BLaER1 treated with 17β-estradiol and CSF1 and Interleukin-3, amounts not matched to agents 10 nM and 100 nM (cell line): ENCODE data around the gene GJA10.

Experiments
- H3K27ac ChIP-seq, 11 experiments: shearing (Covaris generic); formaldehyde crosslinking; 2 replicates each; pipeline ENCODE4 v1.8.1; 2022
- H3K27me3 ChIP-seq, 11 experiments: shearing (Covaris generic); formaldehyde crosslinking; 2 replicates each; pipeline ENCODE4 v1.8.1; 2022
- H3K36me3 ChIP-seq, 11 experiments: shearing (Covaris generic); formaldehyde crosslinking; 2 replicates each; pipeline ENCODE4 v1.8.1; 2022
- H3K4me1 ChIP-seq, 10 experiments: shearing (Covaris generic); formaldehyde crosslinking; 2 replicates each; pipeline ENCODE4 v1.8.1; 2022
- H3K4me2 ChIP-seq, 11 experiments: shearing (Covaris generic); formaldehyde crosslinking; 2 replicates each; pipeline ENCODE4 v1.8.1; 2022
- H3K4me3 ChIP-seq, 10 experiments: shearing (Covaris generic); formaldehyde crosslinking; 2 replicates each; pipeline ENCODE4 v1.8.1; 2022
- H3K9ac ChIP-seq, 11 experiments: shearing (Covaris generic); formaldehyde crosslinking; 2 replicates each; pipeline ENCODE4 v1.8.1; 2022
- H3K9me3 ChIP-seq, 11 experiments: shearing (Covaris generic); formaldehyde crosslinking; replicated peaks in 1 of 11; 2 replicates each; pipeline ENCODE4 v1.8.1; 2022
- H4K20me1 ChIP-seq, 11 experiments: shearing (Covaris generic); formaldehyde crosslinking; 2 replicates each; pipeline ENCODE4 v1.8.1; 2022
- Cebpa-rat ChIP-seq, 11 experiments: shearing (Covaris generic); IDR thresholded peaks; 2 replicates each; pipeline ENCODE4 v1.8.1; 2022

Gene GJA10

DNA sequence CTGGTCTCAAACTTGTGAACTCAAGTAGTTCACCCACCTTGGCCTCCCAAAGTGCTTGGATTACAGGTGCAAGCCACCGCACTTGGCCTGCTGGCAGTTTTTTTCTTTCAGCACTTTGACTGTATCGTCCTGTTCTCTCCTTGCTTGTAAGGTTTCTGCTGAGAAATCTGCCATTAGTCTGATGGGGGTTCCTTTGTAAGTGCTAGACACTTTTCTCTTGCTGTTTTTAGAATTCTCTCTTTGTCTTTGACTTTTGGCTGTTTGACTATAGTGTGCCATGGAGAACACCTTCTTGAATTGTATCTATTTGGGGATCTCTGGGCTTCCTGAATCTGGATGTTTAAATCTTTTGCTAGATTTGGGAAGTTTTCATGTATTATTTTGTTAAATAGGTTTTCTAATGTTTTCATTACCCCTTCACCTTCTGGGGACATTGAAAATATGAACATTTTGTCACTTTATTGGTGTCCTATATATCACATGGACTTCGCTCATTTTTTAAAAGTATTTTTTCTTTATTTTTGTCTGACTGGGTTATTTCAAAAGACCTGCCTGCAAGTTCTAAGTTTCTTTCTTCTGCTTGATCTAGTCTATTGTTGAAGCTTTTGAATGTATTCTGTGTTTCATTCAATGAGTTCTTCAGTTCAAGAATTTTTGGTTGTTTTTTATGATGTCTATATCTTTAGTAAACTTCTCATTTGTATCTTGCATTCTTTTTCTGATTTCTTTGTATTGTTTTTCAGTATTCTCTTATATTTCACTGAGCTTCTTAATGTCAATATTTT is 22.1 kb downstream of the GJA10 start:
- Histone ChIP-seq H3K27me3 (no peaks in the 10 kb centered on the region), H3K27ac (no peak overlapping the region), H4K20me1 (no peaks in the 10 kb centered on the region), H3K4me2 (no peak overlapping the region), H3K9me3 (peaks cover 10 to 19% (median 15%) of the 10 kb centered on the region in 11 experiments; a peak in 20 of 22 replicates), H3K9ac (no peak overlapping the region), H3K4me3 (no peak overlapping the region), H3K36me3 (no peaks in the 10 kb centered on the region), H3K4me1 (peaks cover 0 to 4% (median 0%) of the 10 kb centered on the region in 10 experiments; a peak in 3 of 20 replicates)
- TF ChIP-seq Cebpa-rat (IDR thresholded peaks at IDR 0.05): no peak

DNA sequence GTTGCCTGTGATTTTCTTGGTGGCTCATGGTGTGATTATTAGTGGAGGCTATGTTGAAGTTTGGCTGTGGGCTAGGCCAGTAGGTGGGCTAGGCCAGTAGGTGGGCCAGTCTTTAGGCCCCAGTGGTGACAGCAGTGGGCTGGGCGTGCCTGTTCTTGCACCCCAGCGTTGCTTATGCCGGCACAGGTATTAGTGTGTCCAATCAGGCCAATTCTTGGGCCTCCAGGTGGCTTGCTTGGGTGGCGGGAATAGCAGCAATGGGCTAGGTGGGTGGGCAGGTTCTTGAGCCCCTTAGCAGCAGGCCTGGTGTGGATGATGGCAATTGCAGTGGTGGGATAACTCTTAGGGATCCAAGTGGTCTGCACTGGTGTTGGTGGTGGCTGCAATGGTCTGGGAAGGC is 22.9 kb downstream of the GJA10 start:
- no peak for TF ChIP-seq Cebpa-rat (IDR thresholded peaks at IDR 0.05)
- H3K36me3 ChIP-seq: no peaks in the 10 kb centered on the region
- no peaks in the 10 kb centered on the region for H4K20me1 ChIP-seq

DNA sequence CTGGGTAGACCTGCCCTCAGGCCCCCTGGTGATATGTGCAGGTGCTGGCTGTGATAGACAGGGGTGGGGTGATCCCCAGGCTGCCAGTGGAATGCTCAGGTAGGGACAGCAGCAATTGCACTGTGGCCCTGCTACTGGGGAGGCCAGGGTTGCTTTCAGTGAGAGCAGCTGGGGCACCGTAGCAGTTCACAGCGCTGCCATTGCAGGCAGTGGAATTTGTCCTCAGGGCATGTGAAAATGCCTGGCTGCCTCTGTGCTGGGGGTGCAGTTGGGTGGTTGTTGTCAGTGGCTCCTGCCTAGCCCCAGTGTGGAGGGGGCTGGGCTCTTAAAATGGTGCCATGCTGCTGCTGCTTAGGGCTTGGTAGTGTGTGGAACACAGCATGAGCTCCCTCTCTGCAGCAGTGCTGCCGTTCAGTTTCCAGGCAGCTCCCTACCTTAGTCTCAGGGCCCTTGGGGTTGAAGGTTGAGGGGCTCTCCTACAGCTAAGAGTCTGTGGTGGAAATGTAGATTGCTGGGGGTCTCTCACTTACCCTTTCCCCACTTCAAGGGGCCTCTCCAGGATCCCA is 23.6 kb downstream of the GJA10 start:
- no peak for TF ChIP-seq Cebpa-rat (IDR thresholded peaks at IDR 0.05)

More for the DNA sequence above, 22.9 kb downstream of the GJA10 start:
- Histone ChIP-seq H3K27ac (no peak overlapping the region), H3K4me1 (no peaks in the 10 kb centered on the region), H3K9me3 (peaks cover 10 to 19% (median 15%) of the 10 kb centered on the region in 11 experiments; a peak in 20 of 22 replicates), H3K9ac (no peak overlapping the region), H3K27me3 (no peaks in the 10 kb centered on the region), H3K4me3 (no peak overlapping the region), H3K4me2 (no peak overlapping the region)

DNA sequence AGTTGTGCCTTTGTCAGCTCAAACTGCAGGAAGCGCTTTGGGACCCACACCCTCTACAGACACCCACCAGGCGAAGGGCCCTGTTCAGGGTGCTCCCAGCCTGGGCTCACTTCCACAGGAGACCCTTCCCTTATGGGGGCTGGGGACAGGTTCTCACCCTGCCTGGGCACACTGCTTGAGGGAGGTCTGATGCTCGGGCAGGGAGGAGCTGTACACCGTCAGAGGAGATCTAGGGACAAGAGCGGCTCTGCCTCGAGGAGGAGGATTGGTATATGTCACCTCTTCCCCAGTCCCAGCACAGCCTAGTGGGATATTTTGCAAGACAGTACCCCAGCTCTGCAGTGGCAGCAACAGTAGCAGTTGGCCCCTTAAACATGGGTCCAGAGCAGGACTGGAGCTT is 26.9 kb downstream of the GJA10 start:
- peaks cover 4 to 14% (median 10%) of the 10 kb centered on the region in 11 experiments; a peak in 19 of 22 replicates for H3K9me3 ChIP-seq
- TF ChIP-seq Cebpa-rat (IDR thresholded peaks at IDR 0.05): no peak
- no peak overlapping the region for H3K4me2 ChIP-seq
- no peak overlapping the region for H3K27ac ChIP-seq
- no peaks in the 10 kb centered on the region for H4K20me1 ChIP-seq
- no peaks in the 10 kb centered on the region for H3K36me3 ChIP-seq
- H3K4me1 ChIP-seq: peaks cover 0 to 15% (median 0%) of the 10 kb centered on the region in 10 experiments; a peak in 6 of 20 replicates
- no peaks in the 10 kb centered on the region for H3K27me3 ChIP-seq
- no peak overlapping the region for H3K4me3 ChIP-seq
- H3K9ac ChIP-seq: no peak overlapping the region

More for the DNA sequence above, 23.6 kb downstream of the GJA10 start:
- Histone ChIP-seq H3K4me1 (no peaks in the 10 kb centered on the region), H4K20me1 (no peaks in the 10 kb centered on the region), H3K9ac (no peak overlapping the region), H3K9me3 (peaks cover 10 to 19% (median 15%) of the 10 kb centered on the region in 11 experiments; a peak in 20 of 22 replicates), H3K36me3 (no peaks in the 10 kb centered on the region), H3K4me2 (no peak overlapping the region), H3K27ac (no peak overlapping the region), H3K27me3 (no peaks in the 10 kb centered on the region), H3K4me3 (no peak overlapping the region)

DNA sequence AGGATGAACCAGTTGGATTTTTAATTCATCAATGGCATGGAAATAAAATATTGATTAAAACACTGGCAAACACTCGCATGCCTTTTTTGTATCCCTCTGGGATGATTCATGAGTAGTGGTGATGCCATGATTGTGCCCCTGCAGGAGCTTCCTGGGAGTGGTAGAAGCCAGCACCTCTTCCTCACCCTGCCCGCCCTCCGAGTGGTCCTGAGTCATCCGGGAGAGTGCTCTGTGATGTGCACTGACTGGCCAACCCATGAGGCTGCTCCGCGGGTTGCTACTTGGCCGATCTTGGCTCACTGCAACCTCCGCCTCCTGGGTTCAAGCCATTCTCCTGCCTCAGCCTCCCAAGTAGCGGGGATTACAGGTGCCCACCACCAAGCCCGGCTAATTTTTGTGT is 27.4 kb downstream of the GJA10 start:
- Histone ChIP-seq H3K27ac (no peak overlapping the region), H3K4me2 (no peak overlapping the region), H3K9ac (no peak overlapping the region), H3K9me3 (peaks cover 0 to 12% (median 7%) of the 10 kb centered on the region in 11 experiments; a peak in 12 of 22 replicates), H4K20me1 (no peaks in the 10 kb centered on the region), H3K4me3 (no peak overlapping the region), H3K36me3 (no peaks in the 10 kb centered on the region), H3K27me3 (no peaks in the 10 kb centered on the region), H3K4me1 (peaks cover 0 to 15% (median under 1%) of the 10 kb centered on the region in 10 experiments; a peak in 7 of 20 replicates)
- TF ChIP-seq Cebpa-rat (IDR thresholded peaks at IDR 0.05): no peak

DNA sequence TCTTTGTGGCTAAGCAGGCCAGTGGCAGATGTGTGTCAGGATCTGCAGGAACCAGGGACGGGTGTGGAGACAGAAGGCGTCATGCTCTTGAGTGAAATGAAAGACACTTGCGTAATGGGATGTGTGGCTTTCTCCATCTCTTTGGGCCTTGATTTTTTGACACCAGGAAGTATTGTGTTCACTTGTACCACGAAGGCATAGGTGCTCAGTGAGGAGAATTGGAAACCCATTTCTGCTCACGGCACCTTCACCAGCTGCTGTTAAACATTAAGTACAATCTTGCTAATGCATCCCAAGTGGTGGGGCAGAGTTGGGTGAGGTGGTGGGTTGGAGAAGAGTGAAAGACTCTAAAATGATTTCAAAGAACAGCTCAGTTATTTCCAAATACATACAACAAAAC is 30.0 kb downstream of the GJA10 start:
- no peaks in the 10 kb centered on the region for H3K27me3 ChIP-seq
- no peak for TF ChIP-seq Cebpa-rat (IDR thresholded peaks at IDR 0.05)
- no peaks in the 10 kb centered on the region; a peak in 1 of 22 replicates for H4K20me1 ChIP-seq
- H3K9ac ChIP-seq: no peak overlapping the region
- peaks cover 0 to 40% (median 5%) of the 10 kb centered on the region in 10 experiments; a peak in 9 of 20 replicates for H3K4me1 ChIP-seq
- H3K4me3 ChIP-seq: no peak overlapping the region
- no peak overlapping the region for H3K27ac ChIP-seq
- H3K36me3 ChIP-seq: no peaks in the 10 kb centered on the region; a peak in 1 of 22 replicates
- 0 out of 22 replicates have a peak overlapping the region, but pooled peaks of 1 of the 11 experiments have one; percentile 6 for H3K4me2 ChIP-seq
- no peaks in the 10 kb centered on the region for H3K9me3 ChIP-seq

DNA sequence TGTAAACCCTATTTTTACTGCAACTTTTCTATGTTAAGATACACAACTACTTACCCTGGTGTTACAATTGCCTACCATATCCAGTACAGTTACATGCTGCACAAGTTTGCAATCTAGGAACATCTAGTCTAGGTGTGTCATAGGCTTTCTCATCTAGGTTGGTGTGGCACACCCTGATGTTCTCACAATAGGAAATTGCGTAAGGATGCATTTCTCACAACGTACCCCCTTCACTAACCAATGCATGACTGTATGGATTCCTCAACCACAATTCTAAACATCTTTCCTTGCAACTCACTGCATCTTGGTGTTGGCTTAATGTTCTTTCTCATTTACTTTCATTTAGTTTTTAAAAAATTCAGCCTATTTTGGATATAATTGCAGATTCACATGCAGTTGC is 31.6 kb downstream of the GJA10 start:
- Histone ChIP-seq H4K20me1 (no peaks in the 10 kb centered on the region; a peak in 1 of 22 replicates), H3K36me3 (peaks cover 0 to 6% (median 0%) of the 10 kb centered on the region in 11 experiments; a peak in 4 of 22 replicates), H3K4me2 (peak overlapping the region in 2 of 11 experiments; percentile 26 to 38; a peak in 3 of 22 replicates), H3K4me3 (no peak overlapping the region), H3K9ac (no peak overlapping the region), H3K9me3 (no peaks in the 10 kb centered on the region), H3K27me3 (no peaks in the 10 kb centered on the region), H3K4me1 (peaks cover 0 to 40% (median 5%) of the 10 kb centered on the region in 10 experiments; a peak in 9 of 20 replicates), H3K27ac (no peak overlapping the region)
- no peak for TF ChIP-seq Cebpa-rat (IDR thresholded peaks at IDR 0.05)

DNA sequence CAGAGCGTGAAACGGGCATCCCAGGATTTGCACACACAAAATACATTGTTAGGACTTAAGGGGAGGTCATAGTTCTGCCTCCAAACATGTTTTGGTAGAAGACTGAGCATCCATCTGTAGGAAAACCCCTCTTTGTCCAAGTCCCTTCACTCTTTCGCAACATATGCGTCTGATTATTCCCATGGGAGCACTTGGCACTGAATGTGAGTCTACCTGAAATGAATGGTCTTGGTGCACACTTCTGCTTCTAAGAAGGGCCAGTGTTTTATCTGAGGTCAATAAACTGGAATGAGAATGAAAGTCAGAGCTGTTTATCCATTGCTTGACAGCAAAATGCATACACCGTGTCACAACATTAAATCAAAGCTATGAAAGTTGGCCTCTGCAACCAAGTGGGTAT is 33.0 kb downstream of the GJA10 start:
- no peak for TF ChIP-seq Cebpa-rat (IDR thresholded peaks at IDR 0.05)
- Histone ChIP-seq H3K36me3 (peaks cover 0 to 13% (median 4%) of the 10 kb centered on the region in 11 experiments; a peak in 12 of 22 replicates), H4K20me1 (no peaks in the 10 kb centered on the region; a peak in 1 of 22 replicates), H3K27ac (peak overlapping the region in 2 of 11 experiments; percentile 49 to 56; a peak in 4 of 22 replicates), H3K4me3 (no peak overlapping the region), H3K27me3 (no peaks in the 10 kb centered on the region), H3K4me2 (peak overlapping the region in 4 of 11 experiments; percentile 11 to 57 (median 32); a peak in 4 of 22 replicates), H3K9ac (no peak overlapping the region), H3K4me1 (peaks cover 0 to 40% (median 5%) of the 10 kb centered on the region in 10 experiments; a peak in 9 of 20 replicates), H3K9me3 (no peaks in the 10 kb centered on the region)
